ENCODE measurements around the gene CD47.
A peak's percentile ranks its signal among the peaks of the same experiment; 100 is the strongest.

CD47 gene

GRCh38 chr3:108051005-108051404 is 39.8 kb downstream of the CD47 start:
- no peak for DNase-seq (ENCODE audit: low spot score)

GRCh38 chr3:108047987-108048386 is 42.8 kb downstream of the CD47 start:
- DNase-seq (ENCODE audit: low spot score): no peak

- DNase-seq (ENCODE audit: low spot score): no peak
Observed at GRCh38 chr3:108046247-108046646, 44.6 kb downstream of the CD47 start.

GRCh38 chr3:108044699-108045098 is 46.1 kb downstream of the CD47 start:
- peak; percentile 42 for DNase-seq (ENCODE audit: low spot score)

- DNase-seq (ENCODE audit: low spot score): no peak
Observed at GRCh38 chr3:108042300-108042699, 48.5 kb downstream of the CD47 start.

GRCh38 chr3:108041253-108041652 is 49.6 kb downstream of the CD47 start:
- no peak for DNase-seq (ENCODE audit: low spot score)

- DNase-seq (ENCODE audit: low spot score): no peak
Observed at GRCh38 chr3:108037770-108038169, 53.1 kb downstream of the CD47 start.

- peak; percentile 14 for DNase-seq (ENCODE audit: low spot score)
Observed at GRCh38 chr3:108036984-108037741, 53.7 kb downstream of the CD47 start.

GRCh38 chr3:108036401-108036800 is 54.4 kb downstream of the CD47 start:
- no peak for DNase-seq (ENCODE audit: low spot score)

- peak; percentile 10 for DNase-seq (ENCODE audit: low spot score)
Observed at GRCh38 chr3:108035751-108036150, 55.1 kb downstream of the CD47 start.

- DNase-seq (ENCODE audit: low spot score): no peak
Observed at GRCh38 chr3:108031895-108032294, 58.9 kb downstream of the CD47 start.

GRCh38 chr3:108030960-108031359 is 59.9 kb downstream of the CD47 start:
- no peak for DNase-seq (ENCODE audit: low spot score)

- DNase-seq (ENCODE audit: low spot score): no peak
Observed at GRCh38 chr3:108029466-108029865, 61.4 kb downstream of the CD47 start.

- no peak for DNase-seq (ENCODE audit: low spot score)
Observed at GRCh38 chr3:108028896-108029295, 61.9 kb downstream of the CD47 start.

- no peak for DNase-seq (ENCODE audit: low spot score)
Observed at GRCh38 chr3:108025177-108025576, 65.7 kb downstream of the CD47 start.

GRCh38 chr3:108024146-108024850 is 66.5 kb downstream of the CD47 start:
- DNase-seq (ENCODE audit: low spot score): no peak

GRCh38 chr3:108022256-108023150 is 68.3 kb downstream of the CD47 start:
- no peak for DNase-seq (ENCODE audit: low spot score)

- no peak for DNase-seq (ENCODE audit: low spot score)
Observed at GRCh38 chr3:108021533-108021932, 69.3 kb downstream of the CD47 start.

GRCh38 chr3:108021131-108021530 is 69.7 kb downstream of the CD47 start:
- DNase-seq (ENCODE audit: low spot score): no peak

GRCh38 chr3:108018552-108018951 is 72.3 kb downstream of the CD47 start:
- DNase-seq (ENCODE audit: low spot score): no peak

- no peak for DNase-seq (ENCODE audit: low spot score)
Observed at GRCh38 chr3:108017587-108017986, 73.2 kb downstream of the CD47 start.

- no peak for DNase-seq (ENCODE audit: low spot score)
Observed at GRCh38 chr3:108014943-108015342, 75.9 kb downstream of the CD47 start.

Measured in globus pallidus (tissue), 1 donor.